IMR-90 (cell line): ENCODE measurements around the gene RAB26. TPM values are rescaled to one million over a fixed set of nuclear protein-coding genes. Genes with fewer than 3 reads are reported as not detected.

Source experiments
- ATAC-seq: fragments of 200-7000 bp; cut with Tn5 transposase; 2 replicates; pipeline ENCODE4 v1.9.1; 2020; ENCODE audit warnings: low read depth, mild to moderate bottlenecking, moderate library complexity
- BruUV-seq: library from RNA; stranded (reverse); fragments of 400-500 nt; replicated peaks from 2 replicates; lab custom pipeline; 2021; lab: Mats Ljungman, UMichigan
- CTCF ChIA-PET: fragments of 300-600 bp; formaldehyde crosslinking; extraction: SDS; loops from one replicate; lab custom pipeline; 2021; ENCODE audit warnings: antibody characterized with exemption; lab: Yijun Ruan, JAX
- POLR2A ChIA-PET: fragments of 300-600 bp; sonication (Branson Sonifier 250); formaldehyde crosslinking; loops from one replicate; lab custom pipeline; 2022; ENCODE audit warnings: antibody characterized with exemption; ENCODE audit not compliant: unreplicated experiment; lab: Charles Lee
- DNase-seq: peaks from one replicate; pipeline ENCODE4 v3.0.0; 2013
- H2AFZ ChIP-seq: replicated peaks from 2 replicates; pipeline ENCODE3; 2013; ENCODE audit warnings: low read length, mild to moderate bottlenecking; ENCODE audit not compliant: poor library complexity
- H2AK5ac ChIP-seq: 2 replicates; pipeline ENCODE4 v1.6.1; 2013; ENCODE audit warnings: low read depth, low read length, inconsistent platforms
- H2AK9ac ChIP-seq: replicated peaks from 2 replicates; pipeline ENCODE3; 2013; ENCODE audit warnings: mild to moderate bottlenecking, low read depth, low read length, moderate library complexity; ENCODE audit not compliant: poor library complexity
- H2BK120ac ChIP-seq: 2 replicates; pipeline ENCODE4 v1.6.1; 2013; ENCODE audit warnings: low read depth, low read length, inconsistent platforms
- H2BK15ac ChIP-seq: 3 replicates; pipeline ENCODE4 v1.6.1; 2013; ENCODE audit warnings: low read depth, low read length, inconsistent platforms
- H2BK20ac ChIP-seq: 2 replicates; pipeline ENCODE4 v1.6.1; 2013; ENCODE audit warnings: low read depth, mild to moderate bottlenecking, inconsistent platforms, low read length, moderate library complexity
- H2BK5ac ChIP-seq: 2 replicates; pipeline ENCODE4 v1.6.1; 2013; ENCODE audit warnings: mild to moderate bottlenecking, low read depth, low read length, inconsistent platforms; ENCODE audit not compliant: poor library complexity, severe bottlenecking
- H3K14ac ChIP-seq: replicated peaks from 2 replicates; pipeline ENCODE4 v1.6.1; 2013; ENCODE audit warnings: low read depth, low read length, inconsistent platforms
- H3K18ac ChIP-seq: 2 replicates; pipeline ENCODE4 v1.6.1; 2013; ENCODE audit warnings: low read depth, low read length, control low read depth
- H3K23ac ChIP-seq: 2 replicates; pipeline ENCODE4 v1.6.1; 2013; ENCODE audit warnings: low read depth, low read length, inconsistent platforms
- H3K27ac ChIP-seq: 2 replicates; pipeline ENCODE4 v1.5.1; 2013; ENCODE audit warnings: mild to moderate bottlenecking, control low read depth, low read length; ENCODE audit not compliant: insufficient read depth
- H3K27me3 ChIP-seq: 2 replicates; pipeline ENCODE4 v1.6.1; 2013; ENCODE audit warnings: low read length; ENCODE audit not compliant: control insufficient read depth, insufficient read depth
- H3K36me3 ChIP-seq: 2 replicates; pipeline ENCODE4 v1.6.1; 2013; ENCODE audit warnings: low read length, mixed read lengths; ENCODE audit not compliant: control insufficient read depth, insufficient read depth
- H3K4ac ChIP-seq: 2 replicates; pipeline ENCODE4 v1.6.1; 2013; ENCODE audit warnings: low read depth, low read length, inconsistent platforms
- H3K4me1 ChIP-seq: 2 replicates; pipeline ENCODE4 v1.6.1; 2013; ENCODE audit warnings: low read length, mixed read lengths; ENCODE audit not compliant: control insufficient read depth, insufficient read depth
- H3K4me2 ChIP-seq: 2 replicates; pipeline ENCODE4 v1.6.1; 2013; ENCODE audit warnings: low read depth, mild to moderate bottlenecking, control low read depth, low read length, moderate library complexity
- H3K4me3 ChIP-seq: 2 replicates; pipeline ENCODE4 v1.5.1; 2013; ENCODE audit warnings: low read depth, mild to moderate bottlenecking, control low read depth, low read length, moderate library complexity; ENCODE audit not compliant: insufficient read depth
- H3K56ac ChIP-seq: 2 replicates; pipeline ENCODE4 v1.6.1; 2013; ENCODE audit warnings: low read length, inconsistent platforms; ENCODE audit not compliant: insufficient read depth; ENCODE audit errors: extremely low read depth
- H3K79me1 ChIP-seq, 2 experiments: 2 replicates each; pipeline ENCODE4 v1.6.1; 2013; ENCODE audit warnings: low read length in 2 of 2, inconsistent platforms in 1 of 2, low read depth in 1 of 2
- H3K9ac ChIP-seq: 2 replicates; pipeline ENCODE4 v1.6.1; 2013; ENCODE audit warnings: low read depth, low read length, control low read depth
- H3K9me1 ChIP-seq: 2 replicates; pipeline ENCODE4 v1.6.1; 2013; ENCODE audit warnings: low read length, inconsistent platforms; ENCODE audit not compliant: insufficient read depth
- H3K9me3 ChIP-seq: 2 replicates; pipeline ENCODE4 v1.6.1; 2013; ENCODE audit warnings: low read length; ENCODE audit not compliant: control insufficient read depth, insufficient read depth
- H4K20me1 ChIP-seq: 2 replicates; pipeline ENCODE4 v1.6.1; 2013; ENCODE audit warnings: low read length, inconsistent platforms; ENCODE audit not compliant: insufficient read depth
- H4K5ac ChIP-seq: 2 replicates; pipeline ENCODE4 v1.6.1; 2013; ENCODE audit warnings: mild to moderate bottlenecking, low read depth, low read length, control low read depth
- H4K8ac ChIP-seq, 2 experiments: 2 replicates each; pipeline ENCODE4 v1.6.1; 2013; ENCODE audit warnings: low read depth in 2 of 2, low read length in 2 of 2, control low read depth in 1 of 2, inconsistent platforms in 1 of 2
- H4K91ac ChIP-seq: 2 replicates; pipeline ENCODE4 v1.6.1; 2013; ENCODE audit warnings: low read depth, low read length, inconsistent platforms; ENCODE audit not compliant: insufficient read depth
- CEBPB ChIP-seq: IDR thresholded peaks from 2 replicates; pipeline ENCODE4 v1.6.1; 2012; ENCODE audit warnings: low read depth, low read length, improper control_type of control experiment
- ELK1 ChIP-seq: fragments of 150-350 bp; IDR thresholded peaks from 2 replicates; pipeline ENCODE4 v1.6.1; 2016; ENCODE audit warnings: low read depth, mild to moderate bottlenecking, low read length, moderate library complexity, borderline replicate concordance
- MAFK ChIP-seq: IDR thresholded peaks from 2 replicates; pipeline ENCODE4 v1.6.1; 2012; ENCODE audit warnings: low read depth, low read length, improper control_type of control experiment
- MXI1 ChIP-seq: IDR thresholded peaks from 2 replicates; pipeline ENCODE4 v1.6.1; 2012; ENCODE audit warnings: low read depth, mild to moderate bottlenecking, low read length, moderate library complexity, borderline replicate concordance
- RFX5 ChIP-seq: IDR thresholded peaks from 2 replicates; pipeline ENCODE4 v1.8.0; 2012; ENCODE audit warnings: low read depth, mild to moderate bottlenecking, low read length, moderate library complexity
- SMC3 ChIP-seq: fragments of 150-350 bp; IDR thresholded peaks from 2 replicates; pipeline ENCODE4 v1.6.1; 2016; ENCODE audit warnings: low read depth, mild to moderate bottlenecking, antibody characterized with exemption, low read length, moderate library complexity
- WGBS, 2 experiments: methylation state at CpG; one replicate each; pipeline versions ENCODE4 v1.1.5 to v1.1.7; 2013; ENCODE audit warnings: missing lambda C conversion rate in 2 of 2; ENCODE audit not compliant: insufficient read length in 1 of 2; ENCODE audit errors: extremely low coverage in 2 of 2; 5-methylcytosine and 5-hydroxymethylcytosine counted together
- dilution Hi-C: fragments of 300-500 bp; cut with HindIII; formaldehyde crosslinking; loops from one replicate; pipeline ENCODE4 v1.14.3; 2018; ENCODE audit warnings: low sequenced_read_pairs; ENCODE audit not compliant: unreplicated experiment
- in situ Hi-C: fragments of 300-500 bp; cut with MboI; formaldehyde crosslinking; loops from 3 replicates; pipeline ENCODE4 v1.14.3; 2019; ENCODE audit warnings: low sequenced_read_pairs, inconsistent platforms, mixed read lengths
- intact Hi-C: fragments of 100-400 bp; cut with micrococcal nuclease; formaldehyde crosslinking; loops from 2 replicates; pipeline ENCODE4 v1.10.0; 2022
- polyA plus RNA-seq, 3 experiments: library from polyadenylated mRNA; depleted of rRNA; stranded (reverse); fragments of >200 nt; gene quantifications; 2 replicates each; pipeline ENCODE4 v1.2.3, GENCODE V29; 2012; ENCODE audit warnings: low replicate concordance in 1 of 3
- total RNA-seq: library from RNA; depleted of rRNA; stranded (reverse); fragments of >200 nt; gene quantifications from 2 replicates; pipeline ENCODE4 v1.2.3, GENCODE V29; 2012

Gene RAB26
- total and polyA plus RNA-seq, 2 of the 4 experiments (the other 2 are of a cell fraction): 1.1 to 4.5 TPM

GRCh38 chr16:2177101-2177500 lies 28.7 kb downstream of the RAB26 start:
- ChIA-PET CTCF (no interaction called here), POLR2A (no interaction called here)
- Histone ChIP-seq H3K14ac (no peak overlapping the region), H3K9me1 (no peaks in the 10 kb centered on the region), H3K18ac (no peak overlapping the region), H4K8ac (no peak overlapping the region), H3K27ac (no peak overlapping the region), H3K4me3 (no peak overlapping the region), H3K4me2 (no peak overlapping the region), H4K20me1 (peaks cover 2% of the 10 kb centered on the region; the same call in 1 of the 2 replicates), H3K4me1 (no peaks in the 10 kb centered on the region), H3K79me1 (no peaks in the 10 kb centered on the region), H4K91ac (no peak overlapping the region), H2AK9ac (no peak overlapping the region), H4K5ac (no peak overlapping the region), H3K56ac (no peak overlapping the region), H3K9me3 (no peaks in the 10 kb centered on the region), H3K4ac (no peak overlapping the region), H3K23ac (no peak overlapping the region), H2BK5ac (no peak overlapping the region), H3K9ac (no peak overlapping the region), H3K27me3 (no peaks in the 10 kb centered on the region), H2AFZ (no peak overlapping the region), H3K36me3 (peaks cover 46% of the 10 kb centered on the region), H2BK20ac (no peak overlapping the region), H2AK5ac (no peak overlapping the region), H2BK15ac (no peak overlapping the region), H2BK120ac (no peak overlapping the region)
- dilution Hi-C loops: no loop called here
- intact Hi-C loops: no loop called here
- in situ Hi-C loops: no loop called here
- TF ChIP-seq CEBPB (no peak), RFX5 (no peak), ELK1 (no peak), MAFK (no peak), SMC3 (no peak), MXI1 (no peak)
- no TSS peak for BruUV-seq
- no peak for ATAC-seq
- no peak for DNase-seq
- 93% methylated on average over 14 of the region's 18 CpGs; no CpG with 5 or more reads in 1 of the 2 experiments for whole genome bisulfite sequencing, 2 experiments
